Measurements from ENCODE around the gene CNIH2.

Gene CNIH2

DNA sequence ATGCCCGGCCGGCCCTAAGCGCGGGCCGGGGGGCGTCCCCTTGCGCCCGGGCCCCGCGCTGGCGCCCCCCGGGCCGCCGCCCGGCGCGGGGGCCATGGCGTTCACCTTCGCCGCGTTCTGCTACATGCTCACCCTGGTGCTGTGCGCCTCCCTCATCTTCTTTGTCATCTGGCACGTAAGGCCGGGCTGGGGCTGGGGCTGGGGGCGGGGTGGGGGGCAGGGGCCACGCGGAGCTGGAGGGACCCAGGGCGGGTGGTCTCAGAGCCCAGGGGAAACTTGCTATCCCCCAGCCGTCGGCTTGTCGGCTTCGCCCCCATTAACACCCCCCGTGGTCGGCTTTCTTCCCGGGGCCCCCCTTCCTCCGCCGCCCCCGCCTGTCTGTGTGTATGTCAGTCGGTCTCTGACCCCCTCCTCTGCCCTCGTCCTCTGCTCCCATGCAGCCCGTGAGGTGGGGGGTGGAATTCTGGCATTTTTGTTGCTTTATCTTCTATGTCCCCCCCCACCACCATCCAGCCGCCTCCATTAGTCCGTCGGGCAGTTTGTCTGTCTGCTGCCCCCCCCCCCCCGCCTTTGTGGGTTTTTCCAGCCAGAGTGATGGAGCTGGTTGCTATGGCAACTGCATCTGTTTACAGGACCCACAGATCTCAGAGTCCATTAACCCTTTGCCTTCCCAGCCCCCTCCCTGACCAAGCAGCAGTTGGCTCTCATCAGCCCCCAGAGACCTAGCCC lies 552 bp downstream of the CNIH2 start:
- peak; percentile 37 for DNase-seq

DNA sequence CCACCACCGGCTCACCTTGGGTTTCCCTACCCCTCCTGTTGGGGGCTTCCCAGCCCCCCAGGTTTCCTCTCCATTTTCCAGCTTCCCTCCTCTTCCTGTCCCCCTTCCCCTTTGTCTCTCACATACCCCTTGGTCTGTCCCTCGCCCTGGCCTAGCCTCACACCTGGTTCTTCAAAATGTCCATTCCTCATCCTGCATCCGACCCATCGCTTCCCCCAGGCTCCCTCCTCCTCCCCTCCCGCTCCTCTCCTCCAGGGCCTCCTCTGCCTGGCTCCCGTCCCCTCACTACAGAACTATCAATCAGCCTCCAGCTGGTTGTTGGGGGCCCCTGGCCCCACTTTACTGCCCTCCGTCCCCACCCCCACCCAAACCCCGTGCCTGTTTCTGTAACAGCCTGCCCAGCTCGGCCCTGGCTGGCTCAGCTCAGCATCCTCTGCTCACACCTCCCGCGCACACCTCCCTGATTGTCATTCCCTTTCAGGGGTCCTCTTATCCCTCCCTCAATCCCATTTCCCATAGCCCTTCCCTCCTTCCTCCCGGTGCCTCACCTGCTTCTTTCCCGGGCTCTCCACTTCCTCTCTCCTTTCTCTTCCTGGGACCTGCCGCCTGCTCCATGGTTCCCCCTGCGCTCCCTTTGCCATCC lies 1.2 kb downstream of the CNIH2 start:
- peak; percentile 21 for DNase-seq

DNA sequence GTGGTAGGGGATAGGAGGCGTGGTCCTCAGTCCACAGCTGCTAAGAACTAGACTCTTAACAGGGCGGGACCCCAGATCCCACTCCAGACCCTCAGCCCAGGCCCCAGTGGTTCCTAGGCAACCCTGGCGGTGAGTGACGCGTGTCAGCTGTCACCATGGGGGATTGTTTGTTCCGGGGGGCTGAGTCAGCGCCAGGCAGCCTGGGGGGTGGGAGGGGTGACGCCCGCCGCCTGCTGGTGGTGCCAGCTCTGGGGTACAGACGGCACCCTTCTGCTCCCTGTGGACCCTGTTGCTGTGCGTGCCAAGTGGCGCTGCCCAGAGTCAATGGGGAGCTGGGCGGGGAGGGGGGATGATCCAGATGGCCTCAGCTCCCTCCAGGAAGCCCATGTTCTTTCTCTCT lies 2.5 kb downstream of the CNIH2 start:
- peak; percentile 70 for DNase-seq

DNA sequence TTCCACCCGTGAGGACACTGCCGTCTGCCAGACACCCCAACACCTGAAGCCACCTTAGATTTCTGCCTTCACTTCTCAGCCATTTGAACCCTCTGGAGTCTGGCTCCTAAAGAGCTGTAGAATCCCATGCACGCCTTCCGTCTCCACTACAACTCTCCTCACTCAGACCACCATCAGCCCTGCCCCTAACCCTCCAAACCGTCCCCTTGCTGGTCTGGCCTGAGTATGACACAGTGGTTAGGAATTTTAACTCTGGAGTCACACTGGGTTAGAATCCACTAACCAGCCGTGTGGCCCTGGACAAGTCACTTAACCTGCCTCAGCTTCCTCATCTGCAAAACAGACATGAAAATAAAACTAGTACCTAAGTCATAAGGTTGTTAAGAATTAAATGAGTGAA lies 3.0 kb downstream of the CNIH2 start:
- no peak for DNase-seq

DNA sequence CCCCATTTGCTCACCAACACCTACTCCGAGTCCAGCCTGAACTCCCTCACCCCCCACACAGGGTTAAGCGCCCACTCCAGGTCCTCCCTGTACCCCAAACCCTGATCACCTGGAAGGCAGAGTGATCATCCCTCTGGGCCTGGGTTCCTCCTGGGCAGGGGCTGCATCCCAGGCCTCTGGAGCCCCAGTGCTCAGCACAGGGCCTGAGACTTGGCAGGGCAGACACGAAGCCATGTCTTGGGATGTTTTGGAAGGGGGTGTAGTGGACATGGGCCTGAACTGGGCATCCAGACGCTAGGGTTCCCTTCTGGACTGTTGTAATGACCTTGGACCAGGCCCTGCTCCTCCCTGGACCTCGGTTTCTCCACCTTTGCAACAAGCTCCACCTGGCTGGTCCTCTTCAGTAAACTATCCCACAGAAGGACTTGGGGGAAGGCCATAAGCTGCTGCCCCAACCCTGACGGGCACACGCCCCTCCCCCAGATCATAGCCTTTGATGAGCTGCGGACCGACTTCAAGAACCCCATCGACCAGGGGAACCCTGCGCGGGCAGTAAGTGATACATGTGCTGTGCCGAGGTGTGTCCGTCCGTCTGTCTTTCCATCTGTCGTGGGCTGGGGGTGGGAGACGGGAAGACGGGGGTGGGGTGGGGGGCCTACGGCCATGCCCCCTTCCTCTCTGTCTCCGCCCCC lies 3.9 kb downstream of the CNIH2 start:
- no peak for DNase-seq

DNA sequence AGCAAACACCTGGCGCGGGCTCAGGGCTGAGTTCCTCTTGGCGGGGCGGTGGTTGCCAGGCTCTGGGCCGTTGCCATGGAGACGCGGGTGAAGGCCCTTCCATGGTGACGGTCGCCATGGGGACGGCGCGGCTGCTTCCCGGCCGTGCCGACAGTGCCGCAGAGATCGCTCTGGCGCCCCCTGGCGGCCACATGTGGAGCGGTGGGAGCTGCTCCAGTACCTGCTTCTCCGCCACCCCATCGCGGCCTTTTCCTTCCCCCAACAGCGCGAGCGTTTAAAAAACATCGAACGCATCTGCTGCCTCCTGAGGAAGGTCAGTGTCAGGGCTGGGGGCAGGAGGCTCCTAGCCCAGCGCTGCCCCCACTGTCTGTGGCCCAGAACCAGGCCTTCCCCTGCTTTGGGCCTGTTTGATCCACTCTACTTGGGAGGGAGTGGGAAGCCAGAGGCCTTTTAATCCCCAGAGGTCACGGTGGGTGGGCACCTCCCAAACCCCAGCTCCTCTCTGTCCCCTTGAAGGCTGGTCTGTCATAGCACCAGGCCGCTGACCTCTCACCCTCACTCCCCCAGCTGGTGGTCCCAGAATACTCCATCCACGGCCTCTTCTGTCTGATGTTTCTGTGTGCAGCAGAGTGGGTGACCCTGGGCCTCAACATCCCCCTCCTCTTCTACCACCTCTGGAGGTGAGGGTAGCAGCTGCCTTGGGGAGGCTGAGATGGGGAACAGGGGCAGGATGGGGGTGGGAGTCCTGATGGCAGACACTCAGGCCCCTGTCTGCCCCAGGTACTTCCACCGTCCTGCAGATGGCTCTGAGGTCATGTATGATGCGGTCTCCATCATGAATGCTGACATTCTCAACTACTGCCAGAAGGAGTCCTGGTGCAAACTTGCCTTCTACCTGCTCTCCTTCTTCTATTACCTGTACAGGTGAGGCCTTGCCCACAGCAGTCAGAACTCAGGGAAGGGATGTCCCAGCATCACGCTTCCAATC lies 4.8 kb downstream of the CNIH2 start:
- peak; percentile 97 for DNase-seq

DNA sequence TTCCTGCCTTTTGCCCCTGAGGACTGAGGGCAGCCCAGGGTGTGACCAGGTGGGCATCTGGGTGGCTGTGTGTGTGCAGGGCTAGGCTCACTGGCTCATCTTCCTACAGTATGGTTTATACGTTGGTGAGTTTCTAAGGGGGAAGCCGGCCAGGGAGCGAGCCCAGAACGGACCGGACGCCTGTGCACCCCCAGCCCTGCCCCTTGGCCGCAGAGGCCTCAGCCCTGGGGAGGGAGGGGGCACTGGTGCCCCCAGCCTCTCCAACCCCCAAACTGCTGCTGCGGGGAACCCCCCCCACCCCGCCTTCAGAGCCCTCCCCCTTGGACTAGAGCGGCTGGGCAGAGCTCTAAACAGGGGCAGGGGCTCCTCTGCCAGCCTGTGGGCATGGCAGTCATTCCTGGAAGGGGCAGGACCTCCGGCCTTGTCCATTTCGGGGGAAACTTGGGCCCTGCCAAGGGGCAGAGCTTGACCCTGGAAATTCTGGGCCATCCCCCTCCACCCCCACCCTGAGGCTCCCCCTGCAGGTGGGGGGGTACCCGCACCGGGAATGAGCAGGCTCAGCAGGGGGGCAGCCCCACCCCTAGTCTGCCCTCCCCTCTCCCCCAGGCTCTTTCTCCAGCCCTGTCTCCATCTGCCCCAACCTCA lies 5.6 kb downstream of the CNIH2 start:
- DNase-seq = no peak

DNA sequence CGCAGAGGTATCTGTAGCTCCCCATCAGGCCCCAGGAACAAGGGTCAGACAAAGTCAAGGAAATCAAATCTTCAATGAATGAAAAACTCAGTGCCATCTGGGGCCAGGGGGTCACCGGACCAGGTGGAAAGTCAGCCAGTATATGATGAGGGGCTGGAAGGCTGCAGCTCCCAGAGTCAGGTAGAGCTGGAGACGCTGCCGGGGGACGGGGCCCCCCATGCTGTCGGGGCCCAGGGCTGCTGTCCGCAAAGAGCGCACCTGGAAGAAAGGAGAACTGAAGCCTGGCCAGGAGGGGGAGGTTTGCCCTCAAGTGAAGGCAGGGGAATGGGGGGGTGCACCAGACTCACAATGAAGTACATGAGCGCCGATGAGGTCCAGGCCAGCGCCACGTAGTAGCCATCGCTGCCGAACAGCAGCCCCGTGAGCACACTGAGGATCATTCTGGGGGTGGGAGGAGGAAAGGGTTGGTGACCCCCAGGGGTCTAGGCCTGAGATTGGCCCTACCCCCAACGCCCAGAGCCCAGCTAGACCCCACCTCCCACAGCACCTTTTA lies 6.6 kb downstream of the CNIH2 start:
- no peak for DNase-seq

DNA sequence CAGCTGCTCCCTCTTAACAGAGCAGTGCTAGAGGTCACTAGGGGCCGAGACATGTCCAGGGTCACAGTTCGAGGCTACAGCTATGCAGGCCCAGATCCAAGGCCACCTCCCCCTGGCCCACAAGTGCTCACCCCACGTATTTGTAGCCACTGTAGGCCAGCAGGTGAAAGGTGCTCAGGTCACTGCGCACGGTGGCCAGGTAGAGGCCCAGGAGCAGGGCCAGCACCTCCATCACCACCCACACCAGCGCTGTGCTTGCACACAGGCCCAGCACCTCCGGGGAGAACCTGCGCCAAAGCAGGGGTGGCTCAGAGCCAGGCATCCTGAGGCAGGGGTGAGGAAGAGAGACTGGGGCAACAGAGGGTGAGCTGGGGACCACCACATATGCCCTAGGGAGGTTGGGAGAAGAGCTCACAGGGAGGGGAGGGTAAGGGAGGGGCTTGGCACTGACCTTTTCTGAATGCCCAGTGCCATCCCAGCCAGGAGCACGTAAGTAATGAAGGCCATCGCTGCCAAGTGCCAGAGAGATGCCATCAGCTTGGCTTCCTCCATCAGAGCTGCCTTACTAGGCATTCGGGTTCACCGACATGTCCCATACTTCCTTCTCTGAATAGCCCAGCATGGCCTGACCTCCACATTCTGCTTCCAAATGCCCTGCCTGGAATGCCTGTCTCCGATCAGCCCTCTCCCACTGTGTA lies 7.4 kb downstream of the CNIH2 start:
- DNase-seq = peak; percentile 22

DNA sequence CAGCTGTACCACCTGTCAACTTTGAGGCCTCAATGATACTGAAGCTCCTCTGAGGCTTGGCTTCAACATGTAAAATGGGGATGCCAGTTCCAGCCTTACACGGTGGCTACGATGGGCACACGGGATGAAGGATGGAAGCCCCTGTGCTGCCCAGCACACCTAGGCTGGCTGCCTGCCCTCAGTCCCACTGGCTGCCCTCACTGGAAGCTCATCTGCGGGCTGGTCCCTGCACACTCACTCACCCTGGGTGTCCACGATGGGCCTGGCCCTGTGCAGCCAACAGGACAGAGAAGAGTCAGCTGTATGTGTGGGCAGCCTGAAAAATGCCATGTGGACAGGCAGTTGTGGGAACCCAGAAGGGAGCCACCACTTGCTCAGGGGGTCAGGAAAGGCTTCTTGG lies 8.7 kb downstream of the CNIH2 start:
- no peak for DNase-seq

DNA sequence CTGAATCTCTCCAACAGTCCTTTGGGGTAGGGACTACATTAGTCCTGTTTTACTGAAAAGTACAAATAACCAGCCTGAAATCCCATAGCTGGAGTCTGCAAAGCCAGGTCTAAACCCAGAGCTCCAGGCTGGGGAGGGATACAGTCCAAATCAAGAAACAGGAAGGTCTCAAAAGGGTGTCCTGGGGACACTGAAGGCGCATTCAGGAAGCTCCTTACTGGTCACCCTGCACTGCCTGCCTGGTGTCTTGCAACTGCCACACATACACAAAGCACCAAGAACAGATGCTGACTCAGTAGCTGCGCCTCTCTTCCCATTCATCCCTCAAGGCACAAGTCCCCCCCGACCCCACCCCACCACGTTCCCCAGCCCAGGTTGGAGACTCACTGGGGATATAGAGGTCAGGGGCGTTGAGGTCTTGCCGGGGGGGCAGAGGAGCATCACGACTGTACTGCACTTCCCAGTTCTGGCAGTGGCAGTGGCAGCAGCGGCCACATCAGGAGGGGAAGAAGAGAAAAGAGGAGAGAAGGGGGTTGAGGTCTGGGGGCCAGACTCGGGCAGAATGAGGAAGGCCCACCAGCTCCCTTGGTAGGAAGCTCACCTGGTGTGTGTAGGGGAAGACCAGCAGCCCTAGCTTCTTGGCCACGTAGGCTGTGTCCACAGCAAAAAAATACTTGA lies 9.4 kb downstream of the CNIH2 start:
- peak; percentile 22 for DNase-seq

DNA sequence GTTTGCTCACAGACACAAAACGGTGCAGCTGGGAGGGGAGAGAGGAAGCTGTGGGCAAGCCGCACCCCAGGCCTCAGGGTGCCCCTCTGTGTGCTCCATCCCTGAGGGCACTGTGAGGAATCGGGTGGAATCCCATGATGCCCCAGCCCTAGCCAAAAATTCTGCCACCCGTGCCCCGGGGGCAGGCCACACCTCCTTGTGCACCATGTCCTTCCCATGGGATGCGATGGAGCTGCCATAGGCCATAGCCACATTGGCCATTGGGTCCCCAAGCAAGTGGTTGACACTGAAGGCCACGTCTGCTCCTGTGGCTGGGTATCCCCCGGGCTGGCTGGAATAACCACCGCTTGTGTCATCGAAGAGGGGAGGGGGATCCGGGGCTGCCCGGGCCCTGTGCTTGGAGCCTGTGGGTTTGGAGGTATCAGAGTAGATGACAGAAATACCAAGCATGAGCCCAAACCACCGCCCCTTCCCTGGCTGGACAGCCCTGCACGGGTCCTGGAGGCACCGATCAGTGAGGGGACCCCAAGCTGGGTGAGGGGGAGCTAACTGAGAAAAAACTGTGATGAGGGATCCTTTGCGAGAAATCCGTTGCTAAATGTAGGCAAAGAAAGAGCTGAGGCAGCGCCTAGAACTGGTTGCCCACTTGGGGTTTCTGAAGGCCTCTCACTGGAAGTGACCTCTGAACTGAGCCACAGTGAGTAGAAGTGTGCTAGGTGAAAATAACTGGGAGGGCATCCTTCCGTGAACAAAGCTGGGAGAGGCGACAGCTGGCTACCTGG lies 10.1 kb downstream of the CNIH2 start:
- DNase-seq = peak; percentile 46

DNA sequence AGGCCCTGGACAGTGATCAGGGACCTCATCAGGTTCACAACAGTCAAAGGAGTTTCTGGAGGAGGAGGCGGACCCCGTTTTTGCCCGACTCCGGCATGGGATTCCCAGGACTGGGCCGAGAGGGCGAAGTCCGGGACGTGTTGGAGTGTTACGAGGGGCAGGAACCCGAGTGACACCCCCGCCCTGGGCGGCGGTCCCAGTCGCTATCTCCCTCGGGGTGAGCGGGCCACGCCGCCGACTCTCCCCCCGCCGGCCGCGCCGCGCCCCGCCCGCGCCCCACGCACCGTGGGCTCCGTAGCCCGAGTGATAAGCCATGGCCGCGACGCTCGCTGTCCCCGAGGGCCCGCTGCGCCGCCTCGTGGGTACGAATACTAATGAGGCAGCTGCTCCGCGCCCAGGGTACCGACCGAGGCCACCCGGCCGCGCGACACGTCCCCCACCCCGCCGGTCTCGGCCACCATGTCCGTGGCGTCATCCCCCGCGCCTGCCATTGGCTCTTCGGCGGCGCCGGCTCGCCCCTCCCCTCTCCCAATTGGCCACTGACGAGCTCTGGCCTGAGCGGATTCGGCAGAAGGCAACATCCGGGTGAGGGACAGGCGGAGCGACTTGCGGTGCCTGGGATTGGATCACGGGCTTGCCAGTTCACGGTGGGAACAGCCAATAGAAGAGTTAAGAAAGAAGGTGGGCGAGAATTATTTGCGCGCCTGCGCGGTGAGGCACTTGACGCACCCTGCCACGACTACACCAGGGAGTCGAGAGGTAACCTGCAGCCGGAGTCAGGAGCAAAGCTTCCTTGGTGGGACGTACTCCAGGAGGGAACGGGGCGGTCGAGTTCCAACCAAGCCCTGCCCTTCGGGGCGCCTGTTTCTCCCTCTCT lies 10.9 kb downstream of the CNIH2 start, which contains the start of gene YIF1A:
TSS of gene YIF1A (minus strand) at position 473 of the 877 bp plus-strand sequence. CDS start at position 315, 158 bp downstream.
- peak; percentile 100 for DNase-seq

DNA sequence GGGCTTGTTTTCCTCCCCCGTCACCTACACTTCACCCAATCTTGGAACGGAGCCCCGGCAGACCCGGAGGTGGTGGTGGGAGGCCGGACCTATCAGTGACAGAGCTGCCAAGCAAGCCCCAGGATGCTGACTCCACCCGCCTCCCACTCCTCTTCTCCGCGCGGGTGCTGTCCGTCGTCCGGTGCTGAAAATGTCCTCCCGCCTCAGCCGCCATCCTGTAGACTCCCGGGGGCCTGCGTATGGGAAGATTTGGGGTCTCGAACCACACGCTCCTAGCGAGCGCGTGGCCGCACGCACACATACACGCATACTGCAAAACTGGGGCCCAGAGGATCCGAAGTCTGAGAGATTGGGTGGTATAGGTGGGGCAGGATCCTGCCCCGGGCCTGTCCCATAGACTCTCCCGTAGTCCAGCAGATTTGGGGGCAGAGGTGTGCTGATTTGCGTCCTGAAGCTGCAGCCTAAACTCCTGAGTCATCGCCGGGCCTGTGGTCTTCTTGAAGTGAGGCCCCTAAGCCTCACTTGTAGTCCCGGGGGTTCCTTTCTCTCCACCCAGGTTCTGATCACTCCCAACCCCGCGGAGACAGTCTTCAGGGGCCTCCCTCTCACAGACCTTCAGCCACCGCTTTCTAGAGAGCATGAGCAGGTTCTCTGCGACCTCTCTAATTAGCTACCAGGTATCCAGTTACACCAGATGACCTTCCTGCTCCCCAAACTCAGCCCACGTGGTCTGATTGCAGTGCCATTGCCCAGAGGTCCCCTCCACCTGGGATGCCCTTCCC lies 11.8 kb downstream of the CNIH2 start:
- DNase-seq = peak; percentile 91

DNA sequence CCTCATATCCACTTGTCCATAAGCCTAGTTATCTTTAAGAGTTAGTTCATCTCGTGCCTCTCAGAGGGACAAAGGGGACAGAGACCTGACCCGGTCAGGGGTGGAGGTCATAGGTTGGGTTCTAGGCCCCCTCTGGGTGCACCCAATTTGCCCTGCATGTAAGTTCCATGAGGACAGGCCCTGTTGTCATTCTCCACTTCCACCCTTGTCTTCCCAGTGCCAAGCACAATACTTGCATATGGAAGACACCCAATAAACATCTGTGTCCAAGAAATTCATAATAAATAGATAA lies 12.3 kb downstream of the CNIH2 start:
- no peak for DNase-seq

DNA sequence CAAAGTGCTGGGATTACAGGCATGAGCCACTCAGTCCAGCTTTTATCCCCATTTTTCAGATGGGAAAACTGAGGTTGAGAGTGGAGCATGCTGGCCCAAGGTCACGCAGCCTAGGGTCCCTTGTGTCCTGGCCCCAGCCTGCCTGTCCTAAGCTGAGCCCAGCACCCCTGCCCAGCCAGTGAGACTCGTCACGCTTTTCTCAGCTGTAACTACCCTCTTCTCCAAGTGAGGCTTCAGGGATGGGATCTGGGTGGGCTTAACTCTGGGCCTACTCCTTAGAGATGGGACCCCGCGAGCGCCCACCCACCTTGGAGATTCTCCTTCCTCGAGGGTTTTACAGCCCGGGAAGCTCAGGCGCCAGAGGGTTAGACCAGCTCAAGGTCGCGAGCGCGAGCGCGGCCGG lies 13.3 kb downstream of the CNIH2 start:
- peak; percentile 24 for DNase-seq

DNA sequence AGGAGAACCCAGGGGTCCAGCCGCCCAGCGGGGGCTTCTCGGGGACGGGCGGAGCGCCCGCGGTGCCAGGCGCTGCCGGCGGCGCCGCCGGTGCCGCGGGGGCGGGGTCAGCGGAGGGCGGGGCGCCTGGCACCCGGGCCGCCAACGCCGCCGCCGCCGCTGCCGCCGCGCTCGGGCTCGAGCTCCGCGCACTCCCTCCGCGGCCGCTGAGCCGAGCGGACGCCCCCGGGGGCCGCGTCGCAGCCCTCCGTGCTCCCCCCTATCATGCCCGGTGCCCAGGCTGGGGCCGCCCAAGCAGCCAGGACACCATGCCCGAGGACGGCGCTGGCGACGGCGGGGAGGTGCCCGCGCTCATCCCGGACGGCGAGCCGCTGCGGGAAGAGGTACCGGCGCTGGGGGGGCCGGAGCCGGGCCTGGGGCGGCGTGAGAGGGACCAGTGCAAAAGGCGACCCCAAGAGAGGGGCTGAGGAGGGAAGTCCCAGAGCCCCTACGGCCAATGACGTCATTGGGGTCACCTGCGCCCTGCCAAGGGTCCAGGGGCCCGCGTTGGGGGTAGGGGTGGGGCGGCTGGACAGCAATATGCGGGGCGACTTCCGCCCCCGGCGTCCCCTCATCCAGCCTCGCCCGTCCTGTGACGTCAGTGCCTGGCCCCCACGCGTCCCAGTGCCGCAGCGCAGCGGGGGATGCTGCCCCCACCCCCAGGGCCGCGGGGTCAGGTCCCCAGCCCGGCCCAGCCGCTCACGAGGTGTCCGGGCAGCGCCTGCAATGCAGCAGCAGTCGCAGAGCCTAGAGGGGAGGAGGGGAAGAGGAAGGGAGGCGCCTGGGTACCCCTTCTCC lies 13.9 kb downstream of the CNIH2 start, which contains the start of gene TMEM151A:
TSS of gene TMEM151A (plus strand) at position 189 of the 837 bp plus-strand sequence. CDS start at position 309, 120 bp downstream.
- DNase-seq = peak; percentile 24
